ENCODE results near the gene ACVRL1. TPM values are rescaled to one million over a fixed set of nuclear protein-coding genes. Genes with fewer than 3 reads are reported as not detected.

The ACVRL1 gene
- total and polyA plus RNA-seq, 10 of the 15 experiments (the other 5 are each of a cell fraction or from before 2014, with no cell fraction given), result not detected

DNA sequence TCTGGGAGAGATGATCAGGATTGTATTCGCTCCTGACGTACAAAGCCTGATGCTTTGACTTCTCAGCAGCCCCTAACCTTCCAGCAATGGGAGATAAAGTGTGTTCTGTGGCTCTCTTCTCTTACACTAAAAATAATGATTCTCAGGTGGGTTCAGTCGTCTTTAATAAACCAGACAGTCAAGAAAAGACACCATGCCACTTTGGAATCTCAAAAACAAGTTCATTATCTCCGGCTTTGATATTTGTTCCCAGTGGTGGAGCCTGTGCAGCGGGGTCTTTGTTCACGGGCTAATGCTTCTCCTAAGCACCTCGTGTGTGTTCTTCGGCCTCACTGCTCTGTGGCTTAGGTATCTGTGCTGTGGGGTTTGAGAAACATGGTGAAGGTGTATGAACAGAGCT is 45.8 kb downstream of the ACVRL1 start (continued):
- TF ChIP-seq FOXK2 (IDR thresholded peaks at IDR 0.05), result no peak

DNA sequence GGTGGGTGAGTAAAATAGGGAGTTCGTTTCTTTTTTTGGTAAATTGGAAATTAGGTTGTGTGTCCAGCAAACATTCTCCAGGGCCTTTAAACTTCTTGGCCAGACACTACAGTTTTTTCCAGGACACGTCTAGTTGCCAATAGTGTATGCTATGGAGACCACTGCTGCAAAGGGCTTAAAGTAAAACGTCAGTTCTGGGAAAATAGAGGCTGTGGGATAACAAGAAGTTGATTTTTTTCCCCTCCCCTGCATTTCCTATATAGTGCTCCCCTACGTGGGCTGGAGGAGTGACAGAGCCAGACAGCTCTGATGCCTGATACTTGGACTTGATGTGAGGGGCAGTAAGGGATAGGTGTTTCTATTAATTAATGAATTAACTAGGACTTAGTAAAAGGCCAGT is 46.6 kb downstream of the ACVRL1 start:
- Histone ChIP-seq H3K27me3 (replicated peaks in 1 of 2; ENCODE audit: control insufficient read depth in 2 of 2, insufficient read depth in 2 of 2, low read length in 1 of 2) (peaks cover 0 to 6% of the 10 kb centered on the region in 2 experiments), H3K4me2 (ENCODE audit: control insufficient read depth, insufficient read depth) (no peak overlapping the region), H3K9ac (ENCODE audit: control insufficient read depth, insufficient read depth, low read length) (no peak overlapping the region), H2AFZ (ENCODE audit: control insufficient read depth, low read depth, low read length) (no peak overlapping the region), H3K4me3 (no peak overlapping the region), H4K20me1 (ENCODE audit: control insufficient read depth, insufficient read depth) (no peaks in the 10 kb centered on the region), H3K4me1 (ENCODE audit: control insufficient read depth, insufficient read depth, low read length) (peaks cover 4% of the 10 kb centered on the region), H3K36me3 (ENCODE audit: control insufficient read depth in 2 of 2, insufficient read depth in 2 of 2, low read length in 1 of 2) (no peaks in the 10 kb centered on the region), H3K27ac (ENCODE audit: control insufficient read depth, insufficient read depth) (no peak overlapping the region), H3K79me2 (ENCODE audit: control insufficient read depth, insufficient read depth, low read length) (no peaks in the 10 kb centered on the region), H3K9me3 (replicated peaks; ENCODE audit: control insufficient read depth, insufficient read depth, low read length) (no peaks in the 10 kb centered on the region; the same call in 2 of the 3 replicates)
- ChIA-PET POLR2A (interaction anchor here (1.0 kb wide), 1 partner anchor 42 kb away, joined by 3 read pairs; no protein-coding TSS in a partner anchor), RAD21 (ENCODE audit: unreplicated experiment) (no interaction called here), SMC1A (ENCODE audit: uncharacterized antibody, unreplicated experiment) (no interaction called here), CTCF (no interaction called here)
- in situ Hi-C loops (cut with MboI), result no loop called here
- ATAC-seq (no peak), DNase-seq (ENCODE audit: low read depth, low spot score) (no peak), FAIRE-seq (no peak)
- intact Hi-C loops (cut with micrococcal nuclease; ENCODE audit: unreplicated experiment), result no loop called here
- 20% methylated on average over 4 of the region's 4 CpGs for WGBS (ENCODE audit: insufficient coverage, insufficient replicate concordance, low lambda C conversion rate, missing lambda C conversion rate)
- BruUV-seq (replicated peaks), result no TSS peak
- TF ChIP-seq MEF2A (IDR thresholded peaks at IDR 0.05; ENCODE audit: insufficient read depth, low read depth, low read length), result no peak
- TF ChIP-seq FOXK2 (IDR thresholded peaks at IDR 0.05), result no peak
- TF ChIP-seq ESRRA (IDR thresholded peaks at IDR 0.05; ENCODE audit: low read length), result no peak
- no peak for TF ChIP-seq ZNF207 (IDR thresholded peaks at IDR 0.05; ENCODE audit: borderline replicate concordance)
- no peak for TF ChIP-seq NR2C1 (IDR thresholded peaks at IDR 0.05)

Measured in GM12878 (cell line).